SK-N-SH treated with all-trans-retinoic acid at 6 μM for 48 hours (cell line): ENCODE data around the gene TTF2.
"Not testable (repeated sequence)": the region's sequence is repeated elsewhere in the genome, so short reads cannot be mapped to it uniquely, and the experiment has no call there.

ENCODE experiments used
- ATAC-seq: fragments of 200-7000 bp; cut with Tn5 transposase; 3 replicates; pipeline ENCODE4 v1.9.1; 2020; ENCODE audit warnings: mild to moderate bottlenecking, moderate library complexity
- ARNTL ChIP-seq: fragments of 450-650 bp; formaldehyde crosslinking; IDR thresholded peaks from 2 replicates; pipeline ENCODE4 v1.5.0; 2020; ENCODE audit warnings: low read depth, mild to moderate bottlenecking, moderate library complexity, borderline replicate concordance
- BACH2 ChIP-seq: fragments of 250-450 bp; sonication (Bioruptor Pico); IDR thresholded peaks from 2 replicates; pipeline ENCODE4 v1.9.0; 2021; ENCODE audit warnings: mild to moderate bottlenecking, borderline replicate concordance
- CSDC2 ChIP-seq: fragments of 250-450 bp; sonication (Bioruptor Pico); IDR thresholded peaks from 2 replicates; pipeline ENCODE4 v1.5.0; 2020; ENCODE audit warnings: mild to moderate bottlenecking, moderate library complexity
- ESRRG ChIP-seq: fragments of 250-450 bp; sonication (Bioruptor Pico); IDR thresholded peaks from 2 replicates; pipeline ENCODE4 v1.6.1; 2021; ENCODE audit warnings: mild to moderate bottlenecking
- GLIS3 ChIP-seq: fragments of 250-450 bp; sonication (Bioruptor Pico); IDR thresholded peaks from 2 replicates; pipeline ENCODE4 v1.5.0; 2020; ENCODE audit warnings: mild to moderate bottlenecking, moderate library complexity
- ISL1 ChIP-seq: fragments of 250-450 bp; sonication (Bioruptor Pico); IDR thresholded peaks from 2 replicates; pipeline ENCODE4 v2.1.2; 2022; ENCODE audit warnings: mild to moderate bottlenecking, moderate library complexity
- OSR1 ChIP-seq: fragments of 250-450 bp; sonication (Bioruptor Pico); IDR thresholded peaks from 2 replicates; pipeline ENCODE4 v1.8.0; 2022; ENCODE audit warnings: moderate library complexity, mild to moderate bottlenecking, inconsistent platforms
- RARB ChIP-seq: fragments of 250-450 bp; sonication (Bioruptor Pico); IDR thresholded peaks from 2 replicates; pipeline ENCODE4 v1.8.0; 2021; ENCODE audit warnings: mild to moderate bottlenecking, moderate library complexity
- SNAI2 ChIP-seq: fragments of 250-450 bp; sonication (Bioruptor Pico); IDR thresholded peaks from 2 replicates; pipeline ENCODE4 v1.5.0; 2020; ENCODE audit warnings: mild to moderate bottlenecking, moderate library complexity
- TCF4 ChIP-seq: fragments of 250-450 bp; sonication (Bioruptor Pico); IDR thresholded peaks from 2 replicates; pipeline ENCODE4 v1.8.0; 2021; ENCODE audit warnings: mild to moderate bottlenecking, moderate library complexity, borderline replicate concordance
- TOX ChIP-seq: fragments of 250-450 bp; sonication (Bioruptor Pico); IDR thresholded peaks from 2 replicates; pipeline ENCODE4 v1.8.0; 2021; ENCODE audit warnings: mild to moderate bottlenecking, moderate library complexity, borderline replicate concordance
- ZC3H10 ChIP-seq: fragments of 250-450 bp; sonication (Bioruptor Pico); IDR thresholded peaks from 2 replicates; pipeline ENCODE4 v1.5.1; 2021; ENCODE audit warnings: mild to moderate bottlenecking, moderate library complexity
- ZFP3 ChIP-seq: fragments of 250-450 bp; sonication (Bioruptor Pico); IDR thresholded peaks from 2 replicates; pipeline ENCODE4 v1.5.0; 2020; ENCODE audit warnings: mild to moderate bottlenecking, moderate library complexity
- ZFP30 ChIP-seq: fragments of 450-650 bp; formaldehyde crosslinking; IDR thresholded peaks from 2 replicates; pipeline ENCODE4 v1.5.0; 2022; ENCODE audit warnings: mild to moderate bottlenecking, moderate library complexity
- ZNF565 ChIP-seq: fragments of 450-650 bp; formaldehyde crosslinking; conservative IDR thresholded peaks from 2 replicates; pipeline ENCODE4 v1.5.0; 2020; ENCODE audit warnings: low read depth, mild to moderate bottlenecking, moderate library complexity
- ZNF70 ChIP-seq: fragments of 450-650 bp; formaldehyde crosslinking; IDR thresholded peaks from 2 replicates; pipeline ENCODE4 v1.5.0; 2020; ENCODE audit warnings: mild to moderate bottlenecking, moderate library complexity
- ZNF8 ChIP-seq: fragments of 450-650 bp; formaldehyde crosslinking; IDR thresholded peaks from 2 replicates; pipeline ENCODE4 v1.5.0; 2020; ENCODE audit warnings: mild to moderate bottlenecking, moderate library complexity
- TF ChIP-seq, protein P1 (sequence below): fragments of 250-450 bp; sonication (Bioruptor Pico); IDR thresholded peaks from 2 replicates; pipeline ENCODE4 v1.8.0; 2020; ENCODE audit warnings: mild to moderate bottlenecking, moderate library complexity, borderline replicate concordance
- TF ChIP-seq, protein P2 (sequence below): fragments of 250-450 bp; sonication (Bioruptor Pico); IDR thresholded peaks from 2 replicates; pipeline ENCODE4 v1.5.0; 2020; ENCODE audit warnings: mild to moderate bottlenecking, moderate library complexity
- TF ChIP-seq, protein P3 (sequence below): fragments of 250-450 bp; sonication (Bioruptor Pico); IDR thresholded peaks from 2 replicates; pipeline ENCODE4 v1.5.1; 2020; ENCODE audit warnings: low read depth, mild to moderate bottlenecking, moderate library complexity
- TF ChIP-seq, protein P4 (sequence below): fragments of 250-450 bp; sonication (Bioruptor Pico); IDR thresholded peaks from 2 replicates; pipeline ENCODE4 v1.8.0; 2021; ENCODE audit warnings: low read depth, mild to moderate bottlenecking, moderate library complexity, borderline replicate concordance
- TF ChIP-seq, protein P5 (sequence below): fragments of 250-450 bp; sonication (Bioruptor Pico); IDR thresholded peaks from 2 replicates; pipeline ENCODE4 v1.5.1; 2021; ENCODE audit warnings: mild to moderate bottlenecking, moderate library complexity

Gene TTF2

DNA sequence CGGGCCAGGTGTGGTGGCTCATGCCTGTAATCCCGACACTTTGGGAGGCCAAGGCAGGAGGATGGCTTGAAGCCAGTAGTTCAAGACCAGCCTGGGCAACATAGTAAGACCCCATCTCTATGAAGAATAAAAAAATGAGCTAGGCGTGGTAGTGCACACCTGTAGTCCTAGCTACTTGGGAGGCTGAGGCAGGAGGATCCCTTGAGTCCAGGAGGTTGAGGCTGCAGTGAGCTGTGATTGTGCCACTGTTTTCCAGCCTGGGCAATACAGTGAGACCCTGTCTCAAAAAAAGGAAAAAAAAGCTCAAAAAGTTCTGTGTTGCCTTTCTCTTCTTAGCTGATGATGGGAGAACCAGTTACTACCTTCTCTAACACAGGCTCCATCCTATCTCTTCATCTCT lies 41.7 kb downstream of the TTF2 start:
- not testable (repeated sequence) for ATAC-seq

DNA sequence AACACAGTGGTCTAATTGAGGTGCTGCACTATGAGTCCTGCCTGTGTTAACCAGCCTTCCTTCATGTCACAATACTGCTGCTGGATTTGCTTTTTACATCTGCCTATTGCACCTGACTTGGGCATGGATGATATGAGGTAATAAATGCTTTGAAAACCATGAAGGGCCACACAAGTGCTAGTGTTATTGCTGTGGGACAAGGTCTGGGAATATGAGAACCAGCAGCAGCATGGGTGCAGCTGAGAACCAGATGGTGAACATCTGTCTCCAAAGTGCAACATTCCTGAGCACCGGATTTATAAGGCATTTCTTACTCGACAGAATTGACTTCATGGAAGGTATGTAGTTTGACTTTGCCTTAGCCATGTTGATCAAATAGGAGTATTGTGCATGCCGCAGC lies 44.9 kb downstream of the TTF2 start:
- ATAC-seq: no peak
- no peak for TF ChIP-seq ZFP30 (CRISPR knock-in tag)
- TF ChIP-seq SNAI2 (CRISPR knock-in tag): no peak
- no peak for TF ChIP-seq ISL1 (CRISPR knock-in tag)
- TF ChIP-seq, protein P1, sequence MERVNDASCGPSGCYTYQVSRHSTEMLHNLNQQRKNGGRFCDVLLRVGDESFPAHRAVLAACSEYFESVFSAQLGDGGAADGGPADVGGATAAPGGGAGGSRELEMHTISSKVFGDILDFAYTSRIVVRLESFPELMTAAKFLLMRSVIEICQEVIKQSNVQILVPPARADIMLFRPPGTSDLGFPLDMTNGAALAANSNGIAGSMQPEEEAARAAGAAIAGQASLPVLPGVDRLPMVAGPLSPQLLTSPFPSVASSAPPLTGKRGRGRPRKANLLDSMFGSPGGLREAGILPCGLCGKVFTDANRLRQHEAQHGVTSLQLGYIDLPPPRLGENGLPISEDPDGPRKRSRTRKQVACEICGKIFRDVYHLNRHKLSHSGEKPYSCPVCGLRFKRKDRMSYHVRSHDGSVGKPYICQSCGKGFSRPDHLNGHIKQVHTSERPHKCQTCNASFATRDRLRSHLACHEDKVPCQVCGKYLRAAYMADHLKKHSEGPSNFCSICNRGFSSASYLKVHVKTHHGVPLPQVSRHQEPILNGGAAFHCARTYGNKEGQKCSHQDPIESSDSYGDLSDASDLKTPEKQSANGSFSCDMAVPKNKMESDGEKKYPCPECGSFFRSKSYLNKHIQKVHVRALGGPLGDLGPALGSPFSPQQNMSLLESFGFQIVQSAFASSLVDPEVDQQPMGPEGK (CRISPR knock-in tag): no peak
- TF ChIP-seq TCF4 (CRISPR knock-in tag): no peak
- no peak for TF ChIP-seq ZFP3 (CRISPR knock-in tag)
- TF ChIP-seq OSR1 (CRISPR knock-in tag): no peak
- no peak for TF ChIP-seq ZNF8 (CRISPR knock-in tag)
- no peak for TF ChIP-seq ESRRG
- no peak for TF ChIP-seq ARNTL (CRISPR knock-in tag)
- no peak for TF ChIP-seq ZC3H10 (CRISPR knock-in tag)
- TF ChIP-seq RARB (CRISPR knock-in tag): no peak
- TF ChIP-seq TOX (CRISPR knock-in tag): no peak
- TF ChIP-seq ZNF565 (CRISPR knock-in tag): no peak
- TF ChIP-seq, protein P2, sequence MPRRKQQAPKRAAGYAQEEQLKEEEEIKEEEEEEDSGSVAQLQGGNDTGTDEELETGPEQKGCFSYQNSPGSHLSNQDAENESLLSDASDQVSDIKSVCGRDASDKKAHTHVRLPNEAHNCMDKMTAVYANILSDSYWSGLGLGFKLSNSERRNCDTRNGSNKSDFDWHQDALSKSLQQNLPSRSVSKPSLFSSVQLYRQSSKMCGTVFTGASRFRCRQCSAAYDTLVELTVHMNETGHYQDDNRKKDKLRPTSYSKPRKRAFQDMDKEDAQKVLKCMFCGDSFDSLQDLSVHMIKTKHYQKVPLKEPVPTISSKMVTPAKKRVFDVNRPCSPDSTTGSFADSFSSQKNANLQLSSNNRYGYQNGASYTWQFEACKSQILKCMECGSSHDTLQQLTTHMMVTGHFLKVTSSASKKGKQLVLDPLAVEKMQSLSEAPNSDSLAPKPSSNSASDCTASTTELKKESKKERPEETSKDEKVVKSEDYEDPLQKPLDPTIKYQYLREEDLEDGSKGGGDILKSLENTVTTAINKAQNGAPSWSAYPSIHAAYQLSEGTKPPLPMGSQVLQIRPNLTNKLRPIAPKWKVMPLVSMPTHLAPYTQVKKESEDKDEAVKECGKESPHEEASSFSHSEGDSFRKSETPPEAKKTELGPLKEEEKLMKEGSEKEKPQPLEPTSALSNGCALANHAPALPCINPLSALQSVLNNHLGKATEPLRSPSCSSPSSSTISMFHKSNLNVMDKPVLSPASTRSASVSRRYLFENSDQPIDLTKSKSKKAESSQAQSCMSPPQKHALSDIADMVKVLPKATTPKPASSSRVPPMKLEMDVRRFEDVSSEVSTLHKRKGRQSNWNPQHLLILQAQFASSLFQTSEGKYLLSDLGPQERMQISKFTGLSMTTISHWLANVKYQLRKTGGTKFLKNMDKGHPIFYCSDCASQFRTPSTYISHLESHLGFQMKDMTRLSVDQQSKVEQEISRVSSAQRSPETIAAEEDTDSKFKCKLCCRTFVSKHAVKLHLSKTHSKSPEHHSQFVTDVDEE (CRISPR knock-in tag): no peak
- TF ChIP-seq, protein P3, sequence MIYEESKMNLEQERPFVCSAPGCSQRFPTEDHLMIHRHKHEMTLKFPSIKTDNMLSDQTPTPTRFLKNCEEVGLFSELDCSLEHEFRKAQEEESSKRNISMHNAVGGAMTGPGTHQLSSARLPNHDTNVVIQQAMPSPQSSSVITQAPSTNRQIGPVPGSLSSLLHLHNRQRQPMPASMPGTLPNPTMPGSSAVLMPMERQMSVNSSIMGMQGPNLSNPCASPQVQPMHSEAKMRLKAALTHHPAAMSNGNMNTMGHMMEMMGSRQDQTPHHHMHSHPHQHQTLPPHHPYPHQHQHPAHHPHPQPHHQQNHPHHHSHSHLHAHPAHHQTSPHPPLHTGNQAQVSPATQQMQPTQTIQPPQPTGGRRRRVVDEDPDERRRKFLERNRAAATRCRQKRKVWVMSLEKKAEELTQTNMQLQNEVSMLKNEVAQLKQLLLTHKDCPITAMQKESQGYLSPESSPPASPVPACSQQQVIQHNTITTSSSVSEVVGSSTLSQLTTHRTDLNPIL: no peak
- TF ChIP-seq ZNF70 (CRISPR knock-in tag): no peak
- no peak for TF ChIP-seq GLIS3 (CRISPR knock-in tag)

DNA sequence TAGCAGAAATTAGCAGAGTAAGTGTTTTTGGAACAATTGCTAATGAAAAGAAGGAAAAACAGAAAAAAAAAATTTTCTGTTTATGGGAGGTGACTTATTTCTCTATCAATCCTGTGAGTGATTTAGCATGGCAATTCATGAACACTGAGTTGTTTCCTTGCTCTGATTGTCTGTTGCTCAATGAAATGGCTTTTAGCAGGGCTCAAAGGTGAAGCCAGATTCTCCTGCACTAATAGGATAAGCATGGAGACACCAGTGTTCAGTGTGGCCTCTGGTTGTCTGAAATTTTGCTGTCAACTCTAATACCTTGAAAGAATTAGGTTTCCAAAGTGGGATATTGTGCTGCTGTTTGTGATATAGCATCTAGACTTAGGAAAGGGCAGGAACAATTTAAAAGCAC lies 45.6 kb downstream of the TTF2 start:
- TF ChIP-seq, protein P1 (CRISPR knock-in tag): no peak
- TF ChIP-seq TCF4 (CRISPR knock-in tag) (no peak), ZNF70 (CRISPR knock-in tag) (no peak), CSDC2 (CRISPR knock-in tag) (no peak), ESRRG (no peak), BACH2 (CRISPR knock-in tag) (no peak), ARNTL (CRISPR knock-in tag) (no peak), ISL1 (CRISPR knock-in tag) (no peak), RARB (CRISPR knock-in tag) (no peak), SNAI2 (CRISPR knock-in tag) (no peak), GLIS3 (CRISPR knock-in tag) (no peak), TOX (CRISPR knock-in tag) (no peak)
- TF ChIP-seq, protein P3: no peak
- TF ChIP-seq, protein P4, sequence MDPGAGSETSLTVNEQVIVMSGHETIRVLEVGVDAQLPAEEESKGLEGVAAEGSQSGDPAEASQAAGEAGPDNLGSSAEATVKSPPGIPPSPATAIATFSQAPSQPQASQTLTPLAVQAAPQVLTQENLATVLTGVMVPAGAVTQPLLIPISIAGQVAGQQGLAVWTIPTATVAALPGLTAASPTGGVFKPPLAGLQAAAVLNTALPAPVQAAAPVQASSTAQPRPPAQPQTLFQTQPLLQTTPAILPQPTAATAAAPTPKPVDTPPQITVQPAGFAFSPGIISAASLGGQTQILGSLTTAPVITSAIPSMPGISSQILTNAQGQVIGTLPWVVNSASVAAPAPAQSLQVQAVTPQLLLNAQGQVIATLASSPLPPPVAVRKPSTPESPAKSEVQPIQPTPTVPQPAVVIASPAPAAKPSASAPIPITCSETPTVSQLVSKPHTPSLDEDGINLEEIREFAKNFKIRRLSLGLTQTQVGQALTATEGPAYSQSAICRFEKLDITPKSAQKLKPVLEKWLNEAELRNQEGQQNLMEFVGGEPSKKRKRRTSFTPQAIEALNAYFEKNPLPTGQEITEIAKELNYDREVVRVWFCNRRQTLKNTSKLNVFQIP: no peak
- TF ChIP-seq, protein P2 (CRISPR knock-in tag): no peak
- TF ChIP-seq, protein P5, sequence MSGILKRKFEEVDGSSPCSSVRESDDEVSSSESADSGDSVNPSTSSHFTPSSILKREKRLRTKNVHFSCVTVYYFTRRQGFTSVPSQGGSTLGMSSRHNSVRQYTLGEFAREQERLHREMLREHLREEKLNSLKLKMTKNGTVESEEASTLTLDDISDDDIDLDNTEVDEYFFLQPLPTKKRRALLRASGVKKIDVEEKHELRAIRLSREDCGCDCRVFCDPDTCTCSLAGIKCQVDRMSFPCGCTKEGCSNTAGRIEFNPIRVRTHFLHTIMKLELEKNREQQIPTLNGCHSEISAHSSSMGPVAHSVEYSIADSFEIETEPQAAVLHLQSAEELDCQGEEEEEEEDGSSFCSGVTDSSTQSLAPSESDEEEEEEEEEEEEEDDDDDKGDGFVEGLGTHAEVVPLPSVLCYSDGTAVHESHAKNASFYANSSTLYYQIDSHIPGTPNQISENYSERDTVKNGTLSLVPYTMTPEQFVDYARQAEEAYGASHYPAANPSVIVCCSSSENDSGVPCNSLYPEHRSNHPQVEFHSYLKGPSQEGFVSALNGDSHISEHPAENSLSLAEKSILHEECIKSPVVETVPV (CRISPR knock-in tag): no peak

More for the DNA sequence above, 45.6 kb downstream of the TTF2 start:
- ATAC-seq: no peak
